NCI-H510A (cell line): ENCODE results near the gene PLK2.

Source experiments
- DNase-seq: peaks from one replicate; lab custom pipeline; 2025; lab: John Stamatoyannopoulos, UW

Gene PLK2

GRCh38 chr5:58477760-58478376, 18.0 kb upstream of the PLK2 start:
- DNase-seq, result no peak

GRCh38 chr5:58475404-58475803, 15.5 kb upstream of the PLK2 start:
- no peak for DNase-seq

- no peak for DNase-seq
Measured at GRCh38 chr5:58469896-58470295, 10.0 kb upstream of the PLK2 start.

- no peak for DNase-seq
Measured at GRCh38 chr5:58466939-58467338, 7.1 kb upstream of the PLK2 start.

- no peak for DNase-seq
Measured at GRCh38 chr5:58462623-58463230, 2.8 kb upstream of the PLK2 start.

GRCh38 chr5:58462154-58462553, 2.3 kb upstream of the PLK2 start:
- no peak for DNase-seq

- DNase-seq, result peak; percentile 43
Measured at GRCh38 chr5:58460732-58461286, 923 bp upstream of the PLK2 start.

- no peak for DNase-seq
Measured at GRCh38 chr5:58459146-58460001, 512 bp downstream of the PLK2 start.

- no peak for DNase-seq
Measured at GRCh38 chr5:58458743-58459145, 1.1 kb downstream of the PLK2 start.

- DNase-seq, result no peak
Measured at GRCh38 chr5:58458141-58458742, 1.6 kb downstream of the PLK2 start.

GRCh38 chr5:58457050-58457449, 2.8 kb downstream of the PLK2 start:
- DNase-seq, result no peak

- DNase-seq, result no peak
Measured at GRCh38 chr5:58456486-58456885, 3.4 kb downstream of the PLK2 start.

- DNase-seq, result no peak
Measured at GRCh38 chr5:58456026-58456425, 3.9 kb downstream of the PLK2 start.

GRCh38 chr5:58455480-58455879, 4.4 kb downstream of the PLK2 start:
- DNase-seq, result no peak

GRCh38 chr5:58455066-58455465, 4.8 kb downstream of the PLK2 start:
- no peak for DNase-seq

GRCh38 chr5:58454025-58454424, 5.9 kb downstream of the PLK2 start:
- DNase-seq, result no peak

- DNase-seq, result no peak
Measured at GRCh38 chr5:58453306-58453705, 6.6 kb downstream of the PLK2 start.

GRCh38 chr5:58452566-58453258, 7.2 kb downstream of the PLK2 start:
- no peak for DNase-seq

GRCh38 chr5:58451732-58452565, 7.9 kb downstream of the PLK2 start:
- DNase-seq, result no peak

GRCh38 chr5:58450811-58451629, 8.9 kb downstream of the PLK2 start:
- no peak for DNase-seq
